ENCODE data around the gene EPHB3.

Gene EPHB3

DNA sequence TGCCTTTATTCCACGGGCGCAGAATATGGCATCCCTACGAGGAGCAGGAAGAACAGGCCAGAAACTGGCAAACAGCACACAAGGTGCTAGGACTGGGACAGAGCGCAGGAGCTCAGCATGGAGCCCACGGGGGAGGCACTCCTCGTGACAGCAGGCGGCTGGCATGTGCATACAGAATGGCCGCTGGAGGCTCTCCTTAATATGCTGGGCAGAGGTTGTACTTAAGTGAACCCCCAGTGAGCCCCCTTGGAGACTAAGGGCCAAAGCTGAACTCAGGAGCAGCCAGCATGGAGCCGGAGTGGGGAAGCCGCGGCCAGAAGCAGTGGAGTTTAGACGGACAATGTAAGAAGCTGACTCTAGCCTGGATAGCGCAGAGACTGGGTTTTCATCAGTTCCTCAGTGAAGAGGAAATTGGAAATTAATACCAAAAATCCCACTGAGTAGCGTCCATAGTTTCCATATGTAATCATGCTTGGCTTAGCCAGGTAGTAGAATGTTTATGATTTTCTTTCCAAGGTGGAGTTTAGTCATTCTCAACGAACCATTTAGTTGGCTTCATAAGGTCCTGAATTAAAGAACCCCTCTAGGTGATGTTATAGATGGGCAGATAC, 69.4 kb downstream of the EPHB3 start:
- DNase-seq, result no peak

DNA sequence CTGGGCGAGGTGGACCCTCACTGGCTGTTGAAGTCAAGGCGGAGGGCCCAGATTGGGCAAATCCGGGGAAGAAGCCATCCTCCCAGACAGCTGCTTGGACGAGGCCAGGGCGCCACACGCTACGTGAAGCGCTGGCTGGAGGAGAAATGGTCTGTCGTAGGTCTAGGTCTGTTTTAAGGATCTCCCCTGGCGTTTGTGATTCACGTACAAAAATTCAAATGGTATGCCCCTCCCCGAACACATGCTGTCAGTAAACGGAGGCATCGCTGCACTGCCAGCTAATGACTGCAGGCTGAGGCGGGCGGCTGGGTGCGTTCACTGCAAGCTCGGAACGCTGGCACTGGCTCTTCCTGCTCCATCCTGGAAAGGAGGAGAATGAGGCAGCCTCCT, 69.9 kb downstream of the EPHB3 start:
- DNase-seq, result no peak
